Activated T-helper 17 cell treated with anti-CD3 and anti-CD28 coated beads, Interleukin-2, amount 50 U/mL, for 72 hours (primary cell): Measurements from ENCODE around the gene TMEM72. TPM values are rescaled to one million over a fixed set of nuclear protein-coding genes. Genes with fewer than 3 reads are reported as not detected.

Experiments
- ATAC-seq: fragments of 150-1000 bp; cut with Tn5 transposase; replicated peaks from 2 replicates; pipeline ENCODE4 v1.10.0; 2021; ENCODE audit warnings: mild to moderate bottlenecking, moderate library complexity
- H3K27ac Mint-ChIP-seq: one replicate; pipeline ENCODE4 v1.8.0; 2022; ENCODE audit warnings: mixed read lengths
- H3K27me3 Mint-ChIP-seq: one replicate; pipeline ENCODE4 v1.8.0; 2022; ENCODE audit warnings: mixed read lengths
- H3K36me3 Mint-ChIP-seq: one replicate; pipeline ENCODE4 v1.8.0; 2022; ENCODE audit warnings: low read depth, mild to moderate bottlenecking, mixed read lengths
- H3K4me1 Mint-ChIP-seq: one replicate; pipeline ENCODE4 v1.8.0; 2022; ENCODE audit warnings: mixed read lengths
- H3K4me3 Mint-ChIP-seq: one replicate; pipeline ENCODE4 v1.8.0; 2022; ENCODE audit warnings: mild to moderate bottlenecking, mixed read lengths
- H3K9me3 Mint-ChIP-seq: one replicate; pipeline ENCODE4 v1.8.0; 2022; ENCODE audit warnings: mixed read lengths
- total RNA-seq, 2 donors: library from RNA; stranded (reverse); gene quantifications; one replicate each; pipeline ENCODE4 v1.2.3, GENCODE V29; 2022

TMEM72 gene
- total RNA-seq, 2 donors from 2014 or later, result not detected

- no peak for ATAC-seq
- H3K36me3 Mint-ChIP-seq, result no peaks in the 10 kb centered on the region
- H3K27me3 Mint-ChIP-seq, result peaks cover under 1% of the 10 kb centered on the region
- H3K4me1 Mint-ChIP-seq, result no peaks in the 10 kb centered on the region
- H3K4me3 Mint-ChIP-seq, result no peak overlapping the region
- H3K27ac Mint-ChIP-seq, result no peak overlapping the region
- H3K9me3 Mint-ChIP-seq, result no peaks in the 10 kb centered on the region
These were observed 72.1 kb downstream of the TMEM72 start for GRCh38 chr10:44983066-44983894.

DNA sequence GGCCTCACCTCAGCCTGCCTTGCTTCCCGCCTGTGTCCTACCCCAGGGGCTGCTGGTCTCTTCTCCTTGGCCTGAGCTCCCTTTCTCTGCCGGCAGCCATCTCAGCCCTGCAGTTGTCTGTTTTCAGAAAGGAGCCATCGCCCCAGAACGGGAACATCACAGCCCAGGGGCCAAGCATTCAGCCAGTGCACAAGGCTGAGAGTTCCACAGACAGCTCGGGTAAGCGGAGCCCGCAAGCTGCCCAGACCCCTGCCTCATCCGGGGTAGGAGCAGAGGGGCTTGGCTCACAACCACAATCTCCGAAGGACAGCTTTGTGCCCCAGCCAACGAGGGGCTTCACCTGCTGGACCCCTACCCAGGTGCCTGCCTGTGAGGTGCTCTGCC is 72.8 kb downstream of the TMEM72 start:
- Mint-ChIP-seq H3K36me3 (no peaks in the 10 kb centered on the region), H3K9me3 (no peaks in the 10 kb centered on the region), H3K27ac (no peak overlapping the region), H3K4me3 (no peak overlapping the region), H3K27me3 (peaks cover 5% of the 10 kb centered on the region), H3K4me1 (no peaks in the 10 kb centered on the region)
- no peak for ATAC-seq

DNA sequence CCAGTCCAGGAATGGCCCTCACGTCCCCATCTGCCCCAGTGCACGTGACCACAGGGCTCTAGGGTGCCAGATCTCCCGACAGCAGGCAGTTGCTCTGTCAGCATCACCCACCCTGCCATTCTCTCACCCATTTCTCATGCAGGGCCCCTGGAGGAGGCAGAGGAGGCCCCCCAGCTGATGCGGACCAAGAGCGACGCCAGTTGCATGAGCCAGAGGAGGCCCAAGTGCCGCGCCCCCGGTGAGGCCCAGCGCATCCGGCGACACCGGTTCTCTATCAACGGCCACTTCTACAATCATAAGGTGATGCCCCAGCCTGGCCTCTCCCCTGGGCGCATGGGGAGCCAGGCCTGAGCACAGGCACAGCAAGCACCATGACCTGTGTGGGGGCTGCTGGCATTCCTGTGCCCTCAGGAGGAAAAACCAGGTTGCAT is 73.5 kb downstream of the TMEM72 start:
- Mint-ChIP-seq H3K4me3 (no peak overlapping the region), H3K27ac (no peak overlapping the region), H3K9me3 (no peaks in the 10 kb centered on the region), H3K36me3 (no peaks in the 10 kb centered on the region), H3K27me3 (peaks cover 5% of the 10 kb centered on the region), H3K4me1 (no peaks in the 10 kb centered on the region)
- no peak for ATAC-seq

- Mint-ChIP-seq H3K27me3 (peaks cover 7% of the 10 kb centered on the region), H3K4me3 (no peak overlapping the region), H3K27ac (no peak overlapping the region), H3K9me3 (no peaks in the 10 kb centered on the region), H3K36me3 (no peaks in the 10 kb centered on the region), H3K4me1 (no peaks in the 10 kb centered on the region)
- ATAC-seq, result no peak
These were observed 74.1 kb downstream of the TMEM72 start for GRCh38 chr10:44985175-44985681.

GRCh38 chr10:44986179-44986578 is 75.0 kb downstream of the TMEM72 start:
- Mint-ChIP-seq H3K27me3 (peaks cover 9% of the 10 kb centered on the region), H3K4me3 (no peak overlapping the region), H3K9me3 (no peaks in the 10 kb centered on the region), H3K36me3 (no peaks in the 10 kb centered on the region), H3K27ac (no peak overlapping the region), H3K4me1 (no peaks in the 10 kb centered on the region)
- no peak for ATAC-seq

Other genes with a start within 250 kb of the TMEM72 start
- 1 to 10 TPM; 1.7 to 4.4 TPM for gene RASSF4, start 48.5 kb downstream of the TMEM72 start, total RNA-seq
- gene DEPP1, start 67.5 kb downstream of the TMEM72 start, total RNA-seq, result 1 to 10 TPM in 1 of 2 donors, under 1 TPM in 1; 0.73 to 2.0 TPM
- 10 to 100 TPM in 1 of 2 donors, 1 to 10 TPM in 1; 7.3 to 12.6 TPM for gene ZNF22, start 89.6 kb downstream of the TMEM72 start, total RNA-seq